Peyer's patch (tissue), 4 donors: ENCODE results near the gene SLC39A11.

Source experiments
- POLR2A ChIP-seq, 2 donors: fragments of 450-650 bp; IDR thresholded peaks; one replicate each; pipeline ENCODE4 v1.5.1; 2017; ENCODE audit warnings: antibody characterized with exemption in 2 of 2, mild to moderate bottlenecking in 2 of 2, moderate library complexity in 2 of 2
- TF ChIP-seq, protein P1 (sequence below), 6 experiments: fragments of 450-650 bp in 4 of 6; fragments of 200-600 bp in 2 of 6; sonication (generic) in 1 of 6; IDR thresholded peaks; one replicate each; pipeline ENCODE4 v1.5.1; 2017 to 2019; ENCODE audit warnings: antibody characterized with exemption in 6 of 6, mild to moderate bottlenecking in 3 of 6, moderate library complexity in 1 of 6

DNA sequence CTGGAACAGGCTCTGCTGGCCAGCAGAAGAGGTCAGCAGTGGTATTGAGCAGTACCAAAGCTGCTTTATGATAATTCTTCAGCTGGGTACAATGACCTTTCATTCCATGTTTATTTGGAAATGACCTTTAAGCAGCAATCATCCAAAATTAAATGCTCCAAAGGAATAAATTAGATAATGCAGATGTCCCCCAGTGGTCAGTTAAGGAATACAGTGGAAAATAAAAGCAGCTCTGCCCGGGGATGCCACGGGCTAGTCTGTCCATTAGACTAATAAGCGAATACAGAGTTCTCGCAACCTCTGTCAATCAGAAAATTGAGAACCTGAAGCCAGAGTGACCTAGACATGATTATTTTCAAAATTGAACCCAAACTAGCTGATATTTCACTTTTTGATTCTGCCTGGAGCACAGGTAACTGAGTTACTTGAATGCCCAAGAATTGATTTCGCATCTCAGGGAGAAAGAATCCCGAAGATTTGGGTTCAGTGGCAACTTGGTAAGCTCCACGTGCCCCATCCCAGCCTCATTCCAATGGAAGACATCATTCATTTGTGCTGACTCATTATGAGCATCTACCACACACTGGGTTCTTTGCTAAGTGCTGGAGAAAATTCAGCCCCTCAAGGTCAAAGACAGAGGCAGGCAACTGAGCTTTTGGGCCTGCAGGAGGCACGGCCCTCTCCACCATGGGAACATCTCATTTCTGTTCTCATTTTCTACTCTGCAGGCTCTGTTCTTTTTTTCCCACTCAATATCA is 34.4 kb upstream of the SLC39A11 start:
- TF ChIP-seq, protein P1, sequence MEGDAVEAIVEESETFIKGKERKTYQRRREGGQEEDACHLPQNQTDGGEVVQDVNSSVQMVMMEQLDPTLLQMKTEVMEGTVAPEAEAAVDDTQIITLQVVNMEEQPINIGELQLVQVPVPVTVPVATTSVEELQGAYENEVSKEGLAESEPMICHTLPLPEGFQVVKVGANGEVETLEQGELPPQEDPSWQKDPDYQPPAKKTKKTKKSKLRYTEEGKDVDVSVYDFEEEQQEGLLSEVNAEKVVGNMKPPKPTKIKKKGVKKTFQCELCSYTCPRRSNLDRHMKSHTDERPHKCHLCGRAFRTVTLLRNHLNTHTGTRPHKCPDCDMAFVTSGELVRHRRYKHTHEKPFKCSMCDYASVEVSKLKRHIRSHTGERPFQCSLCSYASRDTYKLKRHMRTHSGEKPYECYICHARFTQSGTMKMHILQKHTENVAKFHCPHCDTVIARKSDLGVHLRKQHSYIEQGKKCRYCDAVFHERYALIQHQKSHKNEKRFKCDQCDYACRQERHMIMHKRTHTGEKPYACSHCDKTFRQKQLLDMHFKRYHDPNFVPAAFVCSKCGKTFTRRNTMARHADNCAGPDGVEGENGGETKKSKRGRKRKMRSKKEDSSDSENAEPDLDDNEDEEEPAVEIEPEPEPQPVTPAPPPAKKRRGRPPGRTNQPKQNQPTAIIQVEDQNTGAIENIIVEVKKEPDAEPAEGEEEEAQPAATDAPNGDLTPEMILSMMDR (IDR thresholded peaks at IDR 0.05), result no peak
- no peak for TF ChIP-seq POLR2A (IDR thresholded peaks at IDR 0.05)
